ENCODE results near the gene CATSPER3.
A peak's percentile ranks its signal among the peaks of the same experiment; 100 is the strongest.

CATSPER3 gene

DNA sequence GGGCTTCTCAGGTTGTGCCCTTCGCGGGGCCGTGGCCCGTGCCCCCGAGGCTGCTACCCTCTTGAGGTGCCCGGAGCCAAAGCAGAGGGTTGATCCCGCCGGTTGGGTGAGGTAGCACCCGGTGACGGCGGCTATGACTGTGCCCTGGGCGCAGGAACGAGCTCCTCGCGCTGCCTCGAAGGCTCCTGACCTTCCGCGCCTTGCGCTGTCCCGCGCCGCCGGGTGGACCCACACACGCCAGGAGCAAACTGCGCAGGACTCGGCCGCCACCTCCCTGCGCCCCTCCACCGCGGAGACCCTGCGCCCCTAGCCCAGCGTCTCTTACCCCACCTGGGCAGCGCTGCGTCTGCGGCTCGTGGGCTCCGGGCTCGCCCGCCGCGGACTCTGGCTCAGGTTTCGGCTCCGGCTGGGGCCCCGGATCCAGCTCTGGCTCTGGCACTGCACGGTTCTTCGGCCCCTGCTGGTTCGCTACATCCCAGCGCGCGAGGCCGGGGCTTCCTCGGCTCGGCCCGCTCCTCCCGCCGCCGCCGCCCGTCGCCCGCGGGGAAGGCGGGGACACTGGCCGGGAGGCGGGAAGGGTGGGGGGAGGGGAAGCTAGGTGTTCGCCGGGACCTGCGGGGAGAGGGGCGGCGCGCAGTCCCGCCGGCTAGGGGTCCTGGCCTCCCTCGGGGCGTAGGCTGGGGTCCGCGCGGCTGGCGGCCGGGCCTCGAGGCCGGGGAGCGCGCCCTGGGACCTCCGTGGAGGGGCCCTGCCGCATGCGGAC, 71.7 kb downstream of the CATSPER3 start:
- H3K4me3 ChIP-seq (ENCODE audit: low read depth, low read length): peak overlapping the region; percentile 13

DNA sequence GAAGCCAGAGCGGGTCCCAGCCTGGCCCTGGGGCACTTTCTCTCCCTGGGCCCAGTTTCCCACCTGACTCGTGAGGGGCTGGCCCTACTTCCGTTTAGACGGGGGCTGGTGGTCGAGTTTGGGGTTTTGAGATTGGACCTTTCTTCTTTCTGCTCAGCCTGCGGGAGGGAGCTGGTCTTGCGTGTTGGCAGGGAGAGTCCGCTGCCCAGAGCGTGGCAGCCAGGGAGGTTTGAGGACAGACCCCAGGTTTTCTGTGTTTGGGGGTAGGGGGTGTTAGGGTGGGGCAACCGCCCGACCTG, 72.3 kb downstream of the CATSPER3 start:
- H3K4me3 ChIP-seq (ENCODE audit: low read depth, low read length): peak overlapping the region; percentile 4

DNA sequence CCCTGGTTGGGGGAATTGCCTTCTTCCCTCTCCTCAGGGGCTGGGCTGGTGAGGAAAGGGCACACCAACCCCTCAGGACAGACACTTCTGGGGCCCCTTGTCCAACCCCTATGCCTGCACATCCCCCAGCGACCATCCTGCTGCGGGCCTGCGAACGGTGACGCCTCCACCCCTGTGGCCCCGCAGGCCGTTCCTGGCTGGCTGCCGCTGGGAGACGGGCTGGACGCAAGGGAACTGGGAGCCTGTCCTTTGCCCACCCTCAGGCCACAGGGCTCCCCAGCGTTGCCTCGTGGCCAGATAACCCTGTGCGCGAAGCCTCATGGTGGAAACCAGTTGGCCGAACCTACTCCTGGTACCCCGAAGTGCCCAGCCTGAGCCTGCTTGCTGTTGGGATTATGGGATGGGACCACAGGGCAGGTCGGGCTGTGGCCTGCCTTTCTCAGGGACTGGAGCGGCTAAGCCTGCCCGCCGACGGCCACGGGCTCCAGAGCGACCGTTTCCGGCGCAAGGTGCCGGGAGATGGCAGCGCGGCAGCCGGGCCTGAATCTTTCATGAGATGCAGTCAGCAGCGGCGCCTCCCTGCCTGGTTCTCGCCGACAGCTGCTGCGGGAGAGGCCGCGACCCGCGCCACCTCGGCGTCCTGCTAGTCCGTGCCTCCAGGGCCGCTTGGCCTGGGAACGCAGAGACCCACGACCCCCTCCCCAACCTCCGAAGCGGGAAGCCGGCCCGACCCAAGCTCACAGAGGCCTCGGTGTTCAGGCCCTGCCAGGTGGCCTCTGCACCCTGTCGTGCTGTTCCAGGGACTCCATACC, 72.8 kb downstream of the CATSPER3 start:
- H3K4me3 ChIP-seq (ENCODE audit: low read depth, low read length): no peak overlapping the region

DNA sequence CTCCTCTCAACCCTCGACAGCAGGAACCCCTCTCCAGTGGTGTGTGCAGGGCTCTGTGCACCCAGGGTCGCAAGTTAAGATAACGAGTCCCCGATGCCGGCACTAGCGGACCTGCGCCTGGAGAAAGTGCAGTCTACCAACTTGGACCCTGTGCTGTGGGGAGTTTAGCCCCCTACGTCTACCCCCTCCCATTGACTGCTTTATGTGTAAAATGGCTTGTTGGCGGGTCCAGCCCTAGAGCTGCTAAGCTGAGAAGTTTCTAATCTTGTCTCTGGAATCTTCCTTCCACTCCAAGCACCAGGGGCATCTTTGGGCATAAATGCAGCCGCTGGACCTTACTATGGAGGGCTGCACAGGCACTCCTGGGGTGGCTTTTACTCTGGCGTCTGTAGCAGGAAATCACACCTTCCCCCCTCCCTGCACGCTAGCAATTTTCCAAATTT, 73.5 kb downstream of the CATSPER3 start:
- H3K4me3 ChIP-seq (ENCODE audit: low read depth, low read length): no peak overlapping the region

DNA sequence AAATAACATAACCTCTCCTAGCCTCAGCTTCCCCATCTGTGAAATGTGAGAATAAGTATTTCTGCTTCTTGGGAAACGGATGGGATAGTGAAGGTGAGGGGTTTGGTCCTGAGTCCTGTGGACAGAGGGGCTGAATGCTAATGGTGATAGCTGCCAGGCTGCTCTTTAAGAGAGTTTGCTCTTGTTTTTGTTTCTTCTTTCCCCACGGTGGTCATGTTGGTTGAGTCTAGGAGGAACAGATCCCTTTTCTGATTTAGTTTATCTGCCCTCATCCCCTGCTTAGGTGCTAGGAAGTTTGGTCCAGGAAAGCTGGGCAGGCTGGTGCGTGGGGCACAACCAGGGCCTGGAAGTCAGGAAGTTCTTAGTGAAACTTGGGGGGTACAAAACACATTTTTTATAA, 74.0 kb downstream of the CATSPER3 start:
- H3K4me3 ChIP-seq (ENCODE audit: low read depth, low read length): no peak overlapping the region

DNA sequence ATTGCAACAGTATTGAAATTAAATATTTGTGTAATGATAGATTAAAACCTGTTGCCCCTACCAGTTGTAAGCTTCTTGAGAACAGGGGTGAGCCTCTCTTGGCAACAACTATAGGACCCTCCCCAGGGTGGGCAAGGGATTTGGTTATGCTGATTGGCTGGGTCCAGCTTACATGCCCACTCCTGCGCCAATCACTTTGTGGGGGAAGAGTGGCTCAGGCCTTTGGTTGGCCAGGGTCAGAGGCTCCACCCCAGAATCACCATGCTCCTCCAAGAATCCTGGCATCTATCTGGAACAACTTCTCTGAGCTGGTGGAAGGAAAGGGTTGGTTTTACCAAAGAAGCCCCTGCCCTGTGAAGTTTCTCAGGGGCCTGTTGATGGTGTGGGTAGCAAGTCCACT, 74.9 kb downstream of the CATSPER3 start:
- no peak overlapping the region for H3K4me3 ChIP-seq (ENCODE audit: low read depth, low read length)

DNA sequence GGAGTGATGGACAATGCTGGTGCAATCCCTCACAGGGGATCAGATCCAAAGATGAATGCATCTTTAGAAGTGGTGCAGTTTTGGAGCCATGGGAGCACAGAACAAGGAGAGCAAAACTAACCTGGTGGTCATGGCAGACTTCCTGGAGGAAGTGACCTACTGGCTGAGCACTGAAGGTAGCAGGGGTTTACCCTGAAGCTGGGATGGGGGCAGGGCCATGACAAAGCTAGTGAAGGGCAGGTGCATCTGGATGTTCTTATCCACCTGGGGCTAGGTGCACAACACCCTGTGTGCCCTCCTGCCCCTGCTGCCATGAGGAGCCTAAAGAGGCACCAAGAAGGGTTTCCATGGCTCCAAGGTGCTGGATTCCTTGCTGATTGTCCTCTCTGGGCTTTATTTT, 77.8 kb downstream of the CATSPER3 start:
- H3K4me3 ChIP-seq (ENCODE audit: low read depth, low read length): no peak overlapping the region

DNA sequence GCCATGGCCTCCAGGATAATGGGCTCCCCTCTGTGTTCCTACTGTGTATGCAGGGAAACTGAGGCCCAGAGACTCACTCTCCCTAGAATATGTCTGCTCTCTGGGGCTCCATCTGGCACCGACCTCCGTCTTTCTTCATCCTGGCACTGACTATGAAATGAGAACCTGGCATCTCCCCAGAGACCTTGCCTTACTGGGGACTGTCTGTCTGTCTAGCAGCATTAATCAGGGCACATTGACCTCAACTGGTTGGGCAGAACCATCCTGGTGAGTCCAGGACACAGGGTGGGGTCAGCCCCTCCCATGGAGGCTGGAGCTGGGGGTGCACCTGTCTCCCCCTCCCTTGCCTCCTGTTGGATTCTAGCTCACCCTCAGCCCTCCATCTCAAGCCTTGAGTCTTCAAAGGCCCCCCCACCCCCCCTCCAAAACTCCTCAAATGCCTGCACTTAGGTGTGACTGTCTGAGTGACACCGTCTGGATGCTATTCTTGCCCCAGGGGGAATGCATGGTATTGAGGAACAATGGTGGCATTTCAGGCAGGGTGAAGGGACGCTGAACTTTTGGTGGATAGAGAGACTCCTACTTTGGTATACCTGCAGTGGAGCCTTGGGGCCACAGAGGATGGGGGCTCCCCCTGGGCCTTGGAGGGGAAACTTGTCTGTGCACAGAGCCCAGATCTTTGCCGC, 79.1 kb downstream of the CATSPER3 start:
- no peak overlapping the region for H3K4me3 ChIP-seq (ENCODE audit: low read depth, low read length)

DNA sequence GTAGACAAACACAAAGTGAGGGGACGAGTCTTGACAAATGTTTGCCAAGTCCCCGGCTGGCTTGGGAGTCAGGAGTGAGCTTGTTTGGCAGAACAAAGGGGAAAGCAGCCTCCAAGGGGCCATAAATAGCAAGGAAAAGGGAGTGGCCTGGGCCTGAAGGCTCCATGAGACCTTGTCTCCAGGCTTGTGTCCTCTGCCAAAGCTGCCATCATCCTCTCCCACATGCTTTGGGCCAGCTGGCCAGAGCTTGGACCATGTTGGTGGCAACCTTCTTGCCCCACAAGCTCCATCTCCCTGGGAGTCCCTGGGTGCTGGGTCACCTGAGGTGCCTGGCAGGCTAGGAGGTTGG, 79.6 kb downstream of the CATSPER3 start:
- H3K4me3 ChIP-seq (ENCODE audit: low read depth, low read length): no peak overlapping the region

DNA sequence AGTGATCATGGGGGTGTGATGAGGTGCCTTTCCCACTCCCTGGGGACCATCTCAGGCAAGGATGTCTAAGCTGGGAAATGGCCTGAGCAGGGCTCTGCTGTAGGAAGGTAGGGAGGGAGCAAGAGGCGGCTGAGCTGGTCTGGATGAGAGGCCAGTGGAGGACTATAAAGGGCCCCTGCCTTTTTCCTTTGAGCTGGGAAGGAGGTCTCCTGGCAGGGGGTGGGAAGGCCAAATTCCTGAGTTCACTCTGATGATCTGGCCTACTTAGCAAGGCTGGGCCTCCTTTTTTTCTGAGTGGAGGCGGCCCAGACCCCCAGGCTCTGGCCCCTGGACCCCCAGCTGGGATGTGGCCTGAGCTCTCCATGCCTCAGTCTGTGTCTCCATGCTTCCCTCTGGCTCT, 80.6 kb downstream of the CATSPER3 start:
- no peak overlapping the region for H3K4me3 ChIP-seq (ENCODE audit: low read depth, low read length)

DNA sequence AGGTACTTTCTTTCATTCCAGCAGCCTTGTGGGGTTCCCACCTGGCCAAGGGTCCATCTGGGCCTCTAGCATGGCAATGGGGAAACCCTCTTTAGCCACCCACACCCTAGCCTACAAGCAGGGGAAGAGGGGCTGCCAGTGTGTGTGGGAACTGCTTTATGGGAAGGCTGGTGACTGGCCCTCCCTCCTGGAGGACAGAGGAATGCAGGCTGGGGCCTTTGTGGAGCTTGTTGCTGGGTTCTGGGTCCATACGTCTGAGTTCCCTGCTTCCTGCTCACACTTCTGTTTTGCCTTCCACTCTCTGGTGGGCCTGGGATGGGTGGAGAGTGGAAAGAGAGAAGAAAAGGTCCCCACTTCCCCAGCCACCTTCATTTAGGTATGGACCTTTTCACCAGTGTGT, 81.2 kb downstream of the CATSPER3 start:
- H3K4me3 ChIP-seq (ENCODE audit: low read depth, low read length): no peak overlapping the region

DNA sequence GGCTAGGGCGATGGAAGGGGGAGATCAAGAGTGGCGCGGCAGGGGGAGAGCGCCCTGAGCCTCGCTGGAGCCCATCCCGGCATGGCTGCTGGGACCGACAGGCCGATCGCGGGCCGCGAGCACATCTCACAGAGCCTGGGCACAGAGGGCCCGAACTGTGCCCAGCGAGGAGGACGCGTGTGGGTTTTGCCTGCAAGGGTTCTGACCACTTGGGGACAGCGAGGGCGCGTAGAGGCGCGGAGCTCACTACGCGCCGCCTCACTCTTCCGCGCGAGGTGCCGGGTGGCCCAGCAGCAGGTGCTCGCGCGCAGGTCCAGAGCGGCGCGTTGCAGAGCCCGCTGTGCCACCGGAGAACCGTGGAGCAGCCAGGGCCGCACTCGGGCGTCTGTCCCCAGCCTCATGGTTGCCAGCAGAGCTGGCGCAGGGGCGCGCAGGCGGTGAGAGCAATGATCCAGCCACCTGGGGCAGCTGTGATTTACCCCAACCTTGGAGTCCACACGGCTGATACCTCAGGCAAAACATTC, 82.6 kb downstream of the CATSPER3 start:
- no peak overlapping the region for H3K4me3 ChIP-seq (ENCODE audit: low read depth, low read length)

DNA sequence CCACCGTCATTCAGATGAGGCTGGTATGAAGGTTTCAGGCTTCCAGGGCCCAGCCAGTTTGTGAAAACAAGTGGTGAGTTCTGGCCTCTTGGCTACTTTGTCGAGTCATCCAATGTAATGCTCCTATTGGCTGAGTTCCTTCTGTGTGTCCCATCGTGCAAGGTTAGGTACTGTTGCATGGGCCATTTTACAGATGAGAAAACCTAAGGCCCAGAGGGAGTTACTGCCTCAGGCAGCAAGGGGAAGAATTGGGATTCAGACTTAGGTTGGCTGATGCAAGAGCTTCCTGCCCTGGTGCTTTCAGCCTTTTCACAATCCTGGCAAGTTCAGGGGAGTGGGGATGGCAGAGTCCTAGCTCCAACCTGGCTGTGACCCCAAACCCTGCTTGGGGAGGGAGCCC, 83.7 kb downstream of the CATSPER3 start:
- no peak overlapping the region for H3K4me3 ChIP-seq (ENCODE audit: low read depth, low read length)

DNA sequence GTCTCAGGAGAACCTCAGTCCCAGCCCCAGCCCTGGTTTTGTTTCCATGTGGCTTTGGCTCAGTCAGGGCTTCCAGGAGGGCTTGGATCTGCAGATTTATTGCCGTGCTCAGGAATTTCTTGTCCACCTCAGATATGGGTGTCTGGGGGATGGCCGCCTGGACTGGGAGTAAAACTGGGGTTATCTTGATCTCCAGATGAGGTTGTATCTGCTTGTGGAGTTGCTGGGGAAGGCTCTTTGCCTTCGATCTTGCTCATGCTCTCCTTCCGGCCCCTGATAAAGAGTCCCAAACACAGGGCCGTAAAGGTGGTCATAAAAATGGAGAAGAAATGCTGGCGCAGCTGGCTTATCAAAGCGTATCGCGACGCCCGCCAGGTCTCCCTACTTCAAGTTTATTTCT, 84.2 kb downstream of the CATSPER3 start:
- H3K4me3 ChIP-seq (ENCODE audit: low read depth, low read length): no peak overlapping the region

DNA sequence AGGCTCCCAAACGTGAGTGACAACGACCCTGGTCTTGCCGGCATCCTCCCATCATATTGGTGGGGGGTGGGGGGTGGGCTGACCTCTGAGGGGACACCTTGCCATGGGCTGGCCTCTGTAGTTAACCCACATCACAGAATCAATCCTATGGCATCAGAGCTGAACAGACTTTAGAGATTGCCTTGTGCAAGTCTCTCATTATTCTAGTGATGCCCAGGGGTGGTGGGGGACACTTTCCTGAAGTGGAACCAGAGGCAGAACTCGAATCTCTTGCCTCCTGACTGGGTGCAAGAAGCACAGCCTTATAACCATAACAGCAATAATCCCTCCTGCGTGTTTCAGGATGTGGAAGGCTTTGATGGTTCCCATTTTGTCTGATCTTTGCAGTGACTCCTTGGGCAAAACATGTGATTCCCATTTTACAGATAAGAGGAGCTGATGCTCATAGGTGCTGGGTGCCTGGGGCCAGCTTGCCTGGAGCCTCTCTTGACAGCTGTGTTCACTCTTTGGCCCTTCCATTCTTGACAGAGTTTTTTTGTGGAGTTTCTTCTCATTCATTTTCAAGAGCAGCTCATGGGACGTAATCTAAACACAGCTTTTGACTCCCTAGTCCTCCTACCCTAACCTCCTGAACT, 84.9 kb downstream of the CATSPER3 start:
- H3K4me3 ChIP-seq (ENCODE audit: low read depth, low read length): no peak overlapping the region

DNA sequence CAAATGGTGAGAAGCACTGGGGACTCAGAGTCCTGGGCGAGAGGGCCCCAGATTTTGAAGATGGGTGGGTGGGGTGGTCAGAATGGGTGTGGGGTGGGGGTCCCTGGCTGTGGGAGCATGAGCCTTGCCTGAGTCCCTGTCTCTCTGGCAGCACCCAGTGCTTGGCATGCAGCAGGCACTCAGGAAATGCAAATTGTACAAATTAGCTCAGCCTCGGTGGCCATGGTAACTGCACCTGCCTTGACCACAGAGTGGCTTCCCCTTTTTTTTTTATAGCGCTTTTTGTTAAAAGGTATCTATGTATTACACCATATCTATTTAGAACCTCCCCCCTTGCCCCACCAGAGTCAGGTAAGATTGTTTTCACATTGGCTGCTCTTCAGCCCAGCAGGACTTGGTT, 85.6 kb downstream of the CATSPER3 start:
- no peak overlapping the region for H3K4me3 ChIP-seq (ENCODE audit: low read depth, low read length)

DNA sequence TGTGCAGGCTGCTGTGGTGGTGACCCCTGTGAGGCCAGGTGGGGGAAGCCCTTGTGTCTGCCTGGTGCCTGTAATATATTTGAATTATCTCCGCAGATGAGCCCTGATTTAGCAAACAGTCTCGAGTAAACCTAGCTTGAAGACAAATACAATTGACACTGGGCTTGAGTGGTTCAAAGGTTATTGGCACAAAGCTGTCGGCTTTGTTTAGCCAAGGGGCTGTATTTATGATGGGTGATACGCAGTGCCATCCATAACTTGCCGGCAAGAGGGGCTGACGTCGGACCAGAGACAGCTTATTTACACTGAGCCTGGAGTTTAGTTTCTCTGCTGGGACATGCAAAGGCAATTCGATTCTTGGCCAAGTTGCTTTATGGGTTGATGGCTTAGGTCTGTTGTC, 86.3 kb downstream of the CATSPER3 start:
- no peak overlapping the region for H3K4me3 ChIP-seq (ENCODE audit: low read depth, low read length)

DNA sequence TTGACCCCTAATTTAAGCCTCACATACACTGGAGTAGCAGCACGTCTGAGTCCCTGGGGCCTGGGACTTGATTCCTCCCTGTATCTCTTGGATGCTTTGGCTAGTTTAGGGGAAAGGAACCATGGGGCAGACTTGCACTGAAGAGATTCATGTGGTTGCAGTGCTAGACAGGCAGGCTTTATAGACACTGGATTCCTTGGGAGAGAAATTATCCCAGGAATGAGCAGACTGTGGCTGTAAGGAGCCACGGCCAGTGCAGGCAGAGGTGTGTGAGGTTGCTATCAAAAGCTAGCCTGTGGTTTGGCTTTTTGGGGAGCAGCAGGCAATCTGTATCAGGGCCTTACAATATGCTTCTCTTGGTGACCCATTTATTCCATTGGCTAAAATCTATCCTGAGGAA, 86.8 kb downstream of the CATSPER3 start:
- no peak overlapping the region for H3K4me3 ChIP-seq (ENCODE audit: low read depth, low read length)

DNA sequence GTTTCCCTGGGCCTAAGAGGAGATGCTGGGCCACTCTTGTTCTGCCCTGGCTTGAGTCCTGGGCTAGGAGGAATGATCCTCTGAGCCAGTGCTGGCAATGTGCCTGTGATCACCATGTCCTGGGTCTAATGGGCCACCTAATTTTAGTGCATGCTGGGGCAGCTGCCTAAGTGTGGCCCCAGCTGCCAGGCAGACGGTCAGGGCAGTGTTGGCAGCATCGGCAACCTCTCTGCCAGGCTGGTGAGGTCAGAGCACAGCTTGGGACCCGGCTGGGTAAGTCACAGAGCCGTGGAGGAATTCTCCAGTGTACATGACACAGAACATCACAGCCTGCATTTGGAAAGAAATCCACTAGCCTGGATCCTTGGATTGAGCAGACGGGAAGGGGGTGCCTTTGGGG, 87.7 kb downstream of the CATSPER3 start:
- H3K4me3 ChIP-seq (ENCODE audit: low read depth, low read length): no peak overlapping the region

DNA sequence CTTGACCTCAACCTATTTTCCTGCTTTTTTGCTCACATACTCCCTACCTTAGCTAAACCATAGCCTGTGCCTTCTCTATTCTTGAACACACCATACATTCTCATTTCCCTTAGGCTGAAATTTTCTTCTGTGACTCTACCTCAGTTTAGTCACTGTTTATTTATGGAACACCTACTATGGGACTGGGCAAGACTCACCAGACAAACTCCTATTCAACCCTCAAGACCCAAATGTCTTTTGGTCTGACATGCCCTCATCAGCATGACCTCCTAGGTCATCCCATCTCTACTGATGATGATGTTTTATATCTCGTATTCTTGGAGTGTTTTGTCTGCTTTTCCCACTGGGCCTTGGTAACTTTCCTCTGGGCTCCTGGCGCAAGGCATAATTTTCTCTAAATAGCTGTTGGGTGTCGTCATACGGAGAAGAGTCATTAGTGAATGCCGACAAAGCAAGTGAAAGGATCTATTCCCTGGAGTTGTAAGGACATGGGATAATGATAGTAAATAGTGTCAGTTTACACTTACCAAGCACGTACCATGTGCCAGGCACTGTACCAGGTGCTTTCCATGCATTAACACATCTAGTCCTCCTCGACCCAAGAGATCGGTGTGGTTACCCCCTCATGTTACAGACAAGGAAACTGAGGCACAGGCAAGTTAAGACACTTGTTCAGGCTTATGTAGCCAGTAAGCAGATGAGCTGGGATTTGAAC, 88.8 kb downstream of the CATSPER3 start:
- no peak overlapping the region for H3K4me3 ChIP-seq (ENCODE audit: low read depth, low read length)

DNA sequence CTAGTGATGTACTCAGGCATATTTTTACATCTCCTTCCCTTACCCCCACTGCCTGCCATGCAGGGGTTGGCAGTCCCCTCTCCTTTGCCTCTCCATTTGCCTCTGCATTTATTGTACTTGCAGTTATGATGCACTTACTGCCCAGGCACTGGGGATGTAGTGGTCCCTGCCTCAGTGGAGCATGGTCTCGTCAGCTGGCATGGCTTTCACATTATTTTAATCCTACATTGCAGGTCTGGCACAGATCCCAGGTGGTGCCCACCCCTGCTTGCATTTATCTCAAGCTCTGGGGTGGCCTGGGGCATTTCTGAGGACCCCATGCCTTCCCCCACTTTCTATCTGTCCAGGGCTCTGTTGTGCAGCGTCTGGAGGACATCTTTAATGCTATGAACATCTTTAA, 89.5 kb downstream of the CATSPER3 start:
- no peak overlapping the region for H3K4me3 ChIP-seq (ENCODE audit: low read depth, low read length)
